Spleen (tissue), 11 donors: ENCODE measurements around the gene SERPINH1. TPM values are rescaled to one million over a fixed set of nuclear protein-coding genes. Genes with fewer than 3 reads are reported as not detected.

Experiments used
- DNase-seq: peaks from one replicate; pipeline ENCODE4 v3.0.0-alpha.2; 2020
- H3K27ac ChIP-seq, 8 donors: fragments of 200-600 bp; sonication (generic) in 7 of 8; 1 replicate in 4 of 8; 2 replicates in 4 of 8; pipeline versions ENCODE4 v1.5.0 to v1.8.0; 2016 to 2021; ENCODE audit warnings: inconsistent platforms in 4 of 8, mild to moderate bottlenecking in 4 of 8, moderate library complexity in 1 of 8
- H3K27me3 ChIP-seq, 7 donors: fragments of 200-600 bp; sonication (generic) in 6 of 7; replicated peaks in 1 of 7; 1 replicate in 4 of 7; 2 replicates in 3 of 7; pipeline versions ENCODE4 v1.5.0 to v1.8.0; 2016 to 2021; ENCODE audit warnings: inconsistent platforms in 3 of 7, mild to moderate bottlenecking in 1 of 7
- H3K36me3 ChIP-seq, 6 donors: fragments of 200-600 bp; sonication (generic) in 5 of 6; 1 replicate in 4 of 6; 2 replicates in 2 of 6; pipeline versions ENCODE4 v1.5.0 to v1.8.0; 2016 to 2021; ENCODE audit warnings: inconsistent platforms in 2 of 6
- H3K4me1 ChIP-seq, 6 donors: fragments of 200-600 bp; sonication (generic) in 5 of 6; 1 replicate in 3 of 6; 2 replicates in 3 of 6; pipeline versions ENCODE4 v1.5.0 to v1.8.0; 2016 to 2021; ENCODE audit warnings: inconsistent platforms in 3 of 6
- H3K4me3 ChIP-seq, 8 donors: fragments of 200-600 bp; sonication (generic) in 7 of 8; 1 replicate in 4 of 8; 2 replicates in 4 of 8; pipeline versions ENCODE4 v1.5.0 to v1.8.0; 2016 to 2021; ENCODE audit warnings: inconsistent platforms in 4 of 8, mild to moderate bottlenecking in 4 of 8, moderate library complexity in 2 of 8
- H3K9me3 ChIP-seq, 8 donors: fragments of 200-600 bp; sonication (generic) in 7 of 8; 1 replicate in 4 of 8; 2 replicates in 4 of 8; pipeline versions ENCODE4 v1.5.0 to v1.8.0; 2016 to 2021; ENCODE audit warnings: inconsistent platforms in 4 of 8
- POLR2A ChIP-seq, 3 donors: fragments of 450-650 bp; IDR thresholded peaks; one replicate each; pipeline ENCODE4 v1.5.1; 2017; ENCODE audit warnings: antibody characterized with exemption in 3 of 3, mild to moderate bottlenecking in 1 of 3
- POLR2AphosphoS5 ChIP-seq, 3 donors: sonication (generic); formaldehyde crosslinking; IDR thresholded peaks; one replicate each; pipeline ENCODE4 v1.5.1; 2017; ENCODE audit warnings: antibody characterized with exemption in 3 of 3
- WGBS, 5 donors: extraction: QIAGEN DNeasy Blood & Tissue Kit in 3 of 5; methylation state at CpG; one replicate each; pipeline versions ENCODE4 v1.1.5 to v1.1.7; 2013 to 2018; 5-methylcytosine and 5-hydroxymethylcytosine counted together
- intact Hi-C: fragments of 100-400 bp; cut with DNase I; formaldehyde crosslinking; loops from one replicate; pipeline ENCODE4 v1.15.0; 2023; ENCODE audit warnings: low total_unique reads
- polyA plus RNA-seq, 3 donors: library from polyadenylated mRNA; stranded (reverse); fragments of 200-250 nt; gene quantifications; one replicate each; pipeline ENCODE4 v1.2.1, GENCODE V29; 2013
- total RNA-seq, 7 donors: library from RNA; depleted of rRNA in 3 of 7; stranded (reverse); fragments of >200 nt in 3 of 7; fragmentation: NEBNext Ultra II Directional in 4 of 7; extraction: Animal tissue kit (Norgen Biotek cat#: 25700) in 4 of 7; gene quantifications; one replicate each; pipeline versions ENCODE4 v1.1.0 to v1.2.1, GENCODE V29; 2016 to 2021
- TF ChIP-seq, protein P1 (sequence below), 11 experiments: fragments of 200-600 bp in 7 of 11; fragments of 450-650 bp in 4 of 11; sonication (generic) in 4 of 11; IDR thresholded peaks in 8 of 11; conservative IDR thresholded peaks in 3 of 11; 1 replicate in 7 of 11; 2 replicates in 4 of 11; pipeline versions ENCODE4 v1.4.0 to v1.8.0; 2016 to 2021; ENCODE audit warnings: antibody characterized with exemption in 11 of 11, inconsistent platforms in 4 of 11, mild to moderate bottlenecking in 1 of 11
- donor health status: healthy with polysubstance abuse.
- donor health status: DM: no; HTN: no; CAD: no; lungs with moderate emphysema.
- donor health status: DM: no; HTN: no; CAD: no.
- donor health status: Bipolar disorder and iron deficiency.
- donor health status: healthy.
- donor health status: DM: no; HTN: no; CAD: no.
- donor health status: DM: yes; HTN: yes; CAD: no.

SERPINH1 gene
- total and polyA plus RNA-seq, 10 donors = 19.0 to 145 (median 69.4) TPM

DNA sequence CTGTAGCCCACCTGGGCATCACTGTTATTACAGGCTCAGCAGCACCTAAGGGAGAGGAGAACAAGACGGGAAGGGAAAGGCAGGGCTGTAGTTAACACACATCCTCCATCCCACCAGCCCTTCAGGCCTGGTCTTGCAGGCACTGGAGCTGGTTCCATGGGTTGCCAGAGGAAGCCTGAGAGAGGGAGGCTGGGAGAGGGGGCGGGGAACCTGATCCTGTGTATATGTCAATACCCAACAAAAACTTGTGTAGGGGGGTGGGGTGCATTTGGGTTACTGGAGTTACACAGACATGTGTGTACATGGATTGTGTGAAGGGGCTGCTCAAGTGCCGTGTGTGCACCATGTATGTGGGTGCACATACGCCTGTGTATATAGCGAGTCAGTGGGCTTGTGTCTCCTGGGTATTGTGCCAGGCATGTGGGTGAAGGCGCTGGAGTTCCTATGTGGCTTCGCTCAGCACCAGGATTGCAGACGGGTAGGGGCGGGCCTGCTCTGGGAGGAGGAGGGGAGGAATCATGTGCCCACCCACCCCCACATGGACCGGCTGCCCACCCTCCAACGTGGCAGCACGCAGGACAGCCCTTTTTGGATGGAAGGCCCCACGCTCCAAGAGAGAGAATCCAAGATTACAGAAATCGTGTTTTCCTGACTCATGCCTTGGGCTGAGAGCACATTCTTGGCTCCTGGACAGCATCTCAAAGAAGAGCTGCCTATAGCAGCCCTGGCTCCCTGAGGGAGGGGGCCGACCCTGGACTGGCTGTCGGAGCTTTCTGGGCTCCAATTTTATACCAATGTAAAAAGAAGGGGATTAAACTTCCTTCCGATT, 4.2 kb upstream of the SERPINH1 start:
- Histone ChIP-seq H3K36me3 (no peaks in the 10 kb centered on the region), H3K27ac (peak overlapping the region in 7 of 8 donors; percentile 72 to 97 (median 79)), H3K9me3 (no peaks in the 10 kb centered on the region), H3K4me3 (no peak overlapping the region), H3K27me3 (peaks cover 0 to 13% (median 0%) of the 10 kb centered on the region in 7 donors), H3K4me1 (peaks cover 11 to 73% (median 32%) of the 10 kb centered on the region in 6 donors)
- TF ChIP-seq, protein P1, sequence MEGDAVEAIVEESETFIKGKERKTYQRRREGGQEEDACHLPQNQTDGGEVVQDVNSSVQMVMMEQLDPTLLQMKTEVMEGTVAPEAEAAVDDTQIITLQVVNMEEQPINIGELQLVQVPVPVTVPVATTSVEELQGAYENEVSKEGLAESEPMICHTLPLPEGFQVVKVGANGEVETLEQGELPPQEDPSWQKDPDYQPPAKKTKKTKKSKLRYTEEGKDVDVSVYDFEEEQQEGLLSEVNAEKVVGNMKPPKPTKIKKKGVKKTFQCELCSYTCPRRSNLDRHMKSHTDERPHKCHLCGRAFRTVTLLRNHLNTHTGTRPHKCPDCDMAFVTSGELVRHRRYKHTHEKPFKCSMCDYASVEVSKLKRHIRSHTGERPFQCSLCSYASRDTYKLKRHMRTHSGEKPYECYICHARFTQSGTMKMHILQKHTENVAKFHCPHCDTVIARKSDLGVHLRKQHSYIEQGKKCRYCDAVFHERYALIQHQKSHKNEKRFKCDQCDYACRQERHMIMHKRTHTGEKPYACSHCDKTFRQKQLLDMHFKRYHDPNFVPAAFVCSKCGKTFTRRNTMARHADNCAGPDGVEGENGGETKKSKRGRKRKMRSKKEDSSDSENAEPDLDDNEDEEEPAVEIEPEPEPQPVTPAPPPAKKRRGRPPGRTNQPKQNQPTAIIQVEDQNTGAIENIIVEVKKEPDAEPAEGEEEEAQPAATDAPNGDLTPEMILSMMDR (IDR thresholded peaks at IDR 0.05 in 8 of 11, conservative IDR thresholded peaks at IDR 0.05 in 3 of 11) = no peak
- peak in 2 of 3 donors; percentile 39 to 46 for TF ChIP-seq POLR2AphosphoS5 (IDR thresholded peaks at IDR 0.05)
- intact Hi-C loops = no loop called here
- DNase-seq = no peak
- 63 to 86% (median 78%) methylated on average over 15 to 17 of the region's 17 CpGs for WGBS, 5 donors

DNA sequence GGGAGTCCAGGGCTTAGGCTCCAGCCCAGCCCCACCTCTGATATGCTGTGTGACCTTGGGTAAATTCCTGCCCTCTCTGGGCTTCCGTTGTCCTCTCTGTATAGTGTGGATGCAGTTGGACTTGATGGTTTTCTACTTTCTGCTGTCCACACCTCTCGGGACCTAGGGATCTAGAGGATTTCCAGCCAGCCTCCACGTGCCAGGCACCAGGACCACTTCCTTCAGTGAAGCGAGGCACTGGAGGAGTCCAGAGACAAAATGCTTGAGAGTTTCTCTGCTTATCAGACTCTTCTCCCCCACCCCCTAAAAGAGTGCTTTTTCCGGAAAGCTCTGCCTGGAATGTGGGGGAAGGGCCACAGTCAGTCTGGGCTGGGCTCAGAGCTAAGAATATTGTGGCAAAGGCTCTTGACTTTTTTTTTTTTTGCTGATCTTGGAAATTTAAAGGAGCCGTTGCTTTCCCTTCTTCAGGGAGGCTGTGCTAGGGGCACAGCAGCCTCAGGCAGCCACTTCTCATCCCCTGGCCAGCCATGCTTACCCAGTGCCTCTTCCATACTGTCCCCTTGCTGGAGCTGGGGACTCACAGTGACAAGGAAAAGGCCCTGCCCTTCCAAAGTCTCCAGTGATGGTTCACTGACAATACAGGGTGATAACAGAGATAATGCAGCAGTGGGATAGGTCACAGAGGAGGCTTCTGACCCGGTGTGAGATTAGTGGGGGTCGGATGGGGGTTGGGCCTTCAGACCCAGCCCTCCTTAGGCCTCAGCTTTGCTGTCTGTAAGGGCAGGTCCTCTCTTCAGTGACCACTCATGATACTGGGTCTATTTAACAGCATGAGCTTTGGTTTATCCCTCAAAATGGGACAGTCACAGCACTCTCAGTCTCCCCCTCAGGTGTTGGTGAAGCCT, 2.9 kb upstream of the SERPINH1 start:
- peaks cover 0 to 13% (median 0%) of the 10 kb centered on the region in 7 donors for H3K27me3 ChIP-seq
- TF ChIP-seq, protein P1 (IDR thresholded peaks at IDR 0.05 in 8 of 11, conservative IDR thresholded peaks at IDR 0.05 in 3 of 11) = no peak
- TF ChIP-seq POLR2AphosphoS5 (IDR thresholded peaks at IDR 0.05) (peak in 2 of 3 donors; percentile 24 to 47), POLR2A (IDR thresholded peaks at IDR 0.05) (no peak)
- 51 to 70% (median 57%) methylated on average over 8 of the region's 8 CpGs for WGBS, 5 donors
- DNase-seq = no peak
- intact Hi-C loops = no loop called here
- H3K27ac ChIP-seq = peak overlapping the region; percentile 38 to 97 (median 78)
- no peaks in the 10 kb centered on the region for H3K36me3 ChIP-seq
- H3K4me3 ChIP-seq = no peak overlapping the region
- H3K4me1 ChIP-seq = peaks cover 24 to 79% (median 41%) of the 10 kb centered on the region in 6 donors
- H3K9me3 ChIP-seq = no peaks in the 10 kb centered on the region

DNA sequence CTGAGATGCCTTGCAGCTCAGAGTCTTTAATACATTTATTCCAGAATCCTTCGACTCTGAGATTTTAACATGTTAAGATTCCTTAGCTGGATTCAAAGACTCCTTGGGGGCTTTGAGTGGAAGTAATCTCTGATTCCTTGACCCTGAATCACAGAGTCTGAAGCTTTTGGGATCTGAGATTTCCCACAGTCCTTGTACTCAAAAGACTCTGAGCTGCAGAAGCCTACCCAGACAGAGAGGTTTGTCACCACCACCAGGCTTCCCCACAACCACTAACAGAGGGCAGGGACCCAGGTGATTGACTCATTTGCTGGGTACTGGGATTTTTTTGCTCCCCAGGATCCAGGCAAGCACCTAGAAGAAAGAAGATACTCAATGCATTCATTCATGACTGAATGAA, 1.4 kb upstream of the SERPINH1 start:
- peaks cover 36 to 81% (median 54%) of the 10 kb centered on the region in 6 donors for H3K4me1 ChIP-seq
- 73 to 92% (median 83%) methylated on average over 1 of the region's 1 CpG for WGBS, 5 donors
- no peaks in the 10 kb centered on the region for H3K36me3 ChIP-seq
- DNase-seq = no peak
- peak overlapping the region in 4 of 8 donors; percentile 94 to 98 (median 96) for H3K27ac ChIP-seq
- no peak overlapping the region for H3K4me3 ChIP-seq
- intact Hi-C loops = no loop called here
- no peak for TF ChIP-seq POLR2A (IDR thresholded peaks at IDR 0.05)
- TF ChIP-seq, protein P1 (IDR thresholded peaks at IDR 0.05 in 8 of 11, conservative IDR thresholded peaks at IDR 0.05 in 3 of 11) = no peak
- no peak for TF ChIP-seq POLR2AphosphoS5 (IDR thresholded peaks at IDR 0.05)
- peaks cover 0 to 13% (median 0%) of the 10 kb centered on the region in 7 donors for H3K27me3 ChIP-seq
- no peaks in the 10 kb centered on the region for H3K9me3 ChIP-seq
